ENCODE measurements around the gene STRIT1.

The STRIT1 gene

DNA sequence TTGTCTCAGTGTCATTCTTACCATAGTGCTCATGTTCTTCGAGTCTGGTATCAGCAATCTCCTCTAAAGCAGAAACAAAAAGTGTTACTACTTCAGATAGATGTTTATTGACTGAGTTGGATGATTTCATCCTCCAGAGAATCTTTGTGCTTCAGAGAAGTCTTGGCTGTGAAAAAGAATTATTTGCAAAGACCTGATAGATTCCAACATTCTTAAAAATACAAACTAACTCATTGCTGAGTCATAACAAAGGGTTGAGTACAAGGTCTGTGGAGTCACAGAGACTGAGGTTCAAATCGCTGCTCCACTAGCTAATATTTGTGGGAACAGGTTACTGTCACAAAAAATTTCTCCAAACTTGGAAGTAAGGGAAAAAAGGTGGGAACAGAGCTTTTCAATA is 9.0 kb upstream of the STRIT1 start:
- H3K4me3 ChIP-seq (ENCODE audit: low read depth in 1 of 5, low read length in 5 of 5) = no peak overlapping the region
- H3K9me3 ChIP-seq (ENCODE audit: control insufficient read depth in 5 of 5, low read length in 5 of 5) = peaks cover 0 to 2% (median 0%) of the 10 kb centered on the region in 5 donors
- no peak overlapping the region for H3K9ac ChIP-seq (ENCODE audit: low read length in 5 of 5)
- no peaks in the 10 kb centered on the region for H3K36me3 ChIP-seq (ENCODE audit: control insufficient read depth in 5 of 5, insufficient read depth in 5 of 5, low read length in 5 of 5)
- H3K27me3 ChIP-seq (ENCODE audit: control insufficient read depth in 5 of 5, insufficient read depth in 4 of 5, low read length in 5 of 5) = no peaks in the 10 kb centered on the region
- no peaks in the 10 kb centered on the region for H3K4me1 ChIP-seq (ENCODE audit: control insufficient read depth in 5 of 5, insufficient read depth in 5 of 5, low read length in 5 of 5)
- H3K27ac ChIP-seq (ENCODE audit: low read depth, low read length) = no peak overlapping the region

DNA sequence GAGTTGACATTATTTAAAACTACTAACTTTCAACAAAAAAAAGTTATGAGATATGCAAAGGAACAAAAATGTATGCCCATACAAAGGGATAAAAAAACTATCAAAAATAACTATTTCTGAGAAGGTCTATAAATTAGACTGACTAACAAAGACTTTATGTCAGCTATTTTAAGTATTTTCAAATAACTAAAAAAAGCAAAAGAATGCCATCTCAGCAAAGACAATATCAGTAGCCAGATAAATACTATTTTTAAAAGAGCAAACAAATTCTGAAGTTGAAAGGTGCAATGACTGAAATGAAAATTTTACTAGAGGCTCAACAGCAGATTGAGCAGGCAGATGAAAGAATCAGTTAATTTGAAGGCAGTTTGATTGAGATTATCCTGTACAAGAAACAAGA is 3.6 kb upstream of the STRIT1 start:
- Histone ChIP-seq H3K36me3 (ENCODE audit: control insufficient read depth in 5 of 5, insufficient read depth in 5 of 5, low read length in 5 of 5) (no peaks in the 10 kb centered on the region), H3K4me3 (ENCODE audit: low read depth in 1 of 5, low read length in 5 of 5) (no peak overlapping the region), H3K9ac (ENCODE audit: low read length in 5 of 5) (no peak overlapping the region), H3K4me1 (ENCODE audit: control insufficient read depth in 5 of 5, insufficient read depth in 5 of 5, low read length in 5 of 5) (peaks cover 0 to under 1% (median 0%) of the 10 kb centered on the region in 5 donors), H3K27me3 (ENCODE audit: control insufficient read depth in 5 of 5, insufficient read depth in 4 of 5, low read length in 5 of 5) (no peaks in the 10 kb centered on the region), H3K9me3 (ENCODE audit: control insufficient read depth in 5 of 5, low read length in 5 of 5) (peaks cover 0 to 10% (median 6%) of the 10 kb centered on the region in 5 donors), H3K27ac (ENCODE audit: low read depth, low read length) (no peak overlapping the region)

DNA sequence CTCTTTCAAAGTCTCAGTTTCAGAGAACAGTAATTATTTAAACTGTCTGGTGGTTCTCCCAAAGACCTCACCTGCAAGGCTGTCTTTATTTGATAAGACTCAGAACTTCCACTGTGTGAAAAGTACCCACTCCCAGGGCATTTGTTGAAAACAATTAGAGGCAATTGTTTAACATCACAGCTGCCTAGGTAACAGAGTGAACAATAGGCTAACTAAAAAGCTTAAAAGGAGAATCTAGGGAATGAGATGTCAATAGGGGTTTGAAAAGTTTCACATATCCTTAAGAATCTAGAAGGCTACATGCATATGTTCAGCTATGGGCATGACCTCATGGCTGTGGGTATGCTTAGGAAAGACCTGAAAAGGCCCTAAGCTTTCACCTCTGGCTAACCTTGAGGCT is 2.9 kb upstream of the STRIT1 start:
- H3K36me3 ChIP-seq (ENCODE audit: control insufficient read depth in 5 of 5, insufficient read depth in 5 of 5, low read length in 5 of 5) = no peaks in the 10 kb centered on the region
- no peaks in the 10 kb centered on the region for H3K27me3 ChIP-seq (ENCODE audit: control insufficient read depth in 5 of 5, insufficient read depth in 4 of 5, low read length in 5 of 5)
- H3K4me3 ChIP-seq (ENCODE audit: low read depth in 1 of 5, low read length in 5 of 5) = peak overlapping the region in 1 of 5 donors; percentile 22
- H3K4me1 ChIP-seq (ENCODE audit: control insufficient read depth in 5 of 5, insufficient read depth in 5 of 5, low read length in 5 of 5) = peaks cover 0 to 4% (median 0%) of the 10 kb centered on the region in 5 donors
- H3K9ac ChIP-seq (ENCODE audit: low read length in 5 of 5) = no peak overlapping the region
- no peak overlapping the region for H3K27ac ChIP-seq (ENCODE audit: low read depth, low read length)
- H3K9me3 ChIP-seq (ENCODE audit: control insufficient read depth in 5 of 5, low read length in 5 of 5) = peaks cover 0 to 10% (median 6%) of the 10 kb centered on the region in 5 donors

DNA sequence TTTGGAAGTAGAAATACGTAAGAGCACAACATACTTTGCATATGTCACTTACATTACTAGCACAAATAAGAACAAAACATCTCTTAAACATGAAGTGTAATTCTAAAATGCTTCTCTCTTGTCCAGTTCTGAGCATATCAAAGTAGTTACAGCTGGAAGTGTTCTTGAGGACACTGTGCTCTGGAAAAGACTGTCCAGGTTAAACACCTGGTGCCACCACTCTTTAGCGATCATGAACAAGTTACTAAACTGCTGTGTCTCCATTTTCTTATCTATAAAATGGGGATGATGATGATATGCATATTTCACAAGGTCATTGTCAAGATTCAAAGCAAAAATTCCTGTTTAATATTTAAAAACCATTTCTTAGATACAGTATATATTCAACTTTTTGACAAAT is 790 bp downstream of the STRIT1 start:
- Histone ChIP-seq H3K27me3 (ENCODE audit: control insufficient read depth in 5 of 5, insufficient read depth in 4 of 5, low read length in 5 of 5) (no peaks in the 10 kb centered on the region), H3K9me3 (ENCODE audit: control insufficient read depth in 5 of 5, low read length in 5 of 5) (peaks cover 0 to 10% (median 6%) of the 10 kb centered on the region in 5 donors), H3K36me3 (ENCODE audit: control insufficient read depth in 5 of 5, insufficient read depth in 5 of 5, low read length in 5 of 5) (no peaks in the 10 kb centered on the region), H3K9ac (ENCODE audit: low read length in 5 of 5) (no peak overlapping the region), H3K4me3 (ENCODE audit: low read depth in 1 of 5, low read length in 5 of 5) (no peak overlapping the region), H3K27ac (ENCODE audit: low read depth, low read length) (no peak overlapping the region), H3K4me1 (ENCODE audit: control insufficient read depth in 5 of 5, insufficient read depth in 5 of 5, low read length in 5 of 5) (peaks cover 0 to 4% (median 0%) of the 10 kb centered on the region in 5 donors)

DNA sequence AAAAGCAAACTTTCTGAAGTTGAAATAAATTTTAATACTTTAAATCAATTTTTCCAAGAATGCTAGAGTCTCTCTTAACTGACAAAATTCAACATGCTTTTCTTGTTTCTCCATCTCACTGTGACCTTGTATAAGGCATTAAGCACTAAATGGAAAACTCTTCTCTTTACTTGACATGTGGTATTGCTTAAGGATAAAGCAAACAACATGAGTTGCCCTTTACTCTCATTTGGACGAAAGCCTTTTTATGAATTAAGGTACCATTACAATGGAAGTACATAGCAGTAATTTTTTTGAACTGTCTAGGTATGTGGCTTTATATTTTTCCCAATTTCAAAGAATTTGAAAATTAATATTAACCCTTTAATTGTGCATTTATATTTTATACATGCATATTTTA is 1.4 kb downstream of the STRIT1 start:
- peaks cover 0 to 4% (median 0%) of the 10 kb centered on the region in 5 donors for H3K4me1 ChIP-seq (ENCODE audit: control insufficient read depth in 5 of 5, insufficient read depth in 5 of 5, low read length in 5 of 5)
- H3K4me3 ChIP-seq (ENCODE audit: low read depth in 1 of 5, low read length in 5 of 5) = no peak overlapping the region
- no peaks in the 10 kb centered on the region for H3K36me3 ChIP-seq (ENCODE audit: control insufficient read depth in 5 of 5, insufficient read depth in 5 of 5, low read length in 5 of 5)
- peaks cover 0 to 10% (median 6%) of the 10 kb centered on the region in 5 donors for H3K9me3 ChIP-seq (ENCODE audit: control insufficient read depth in 5 of 5, low read length in 5 of 5)
- no peak overlapping the region for H3K27ac ChIP-seq (ENCODE audit: low read depth, low read length)
- no peak overlapping the region for H3K9ac ChIP-seq (ENCODE audit: low read length in 5 of 5)
- H3K27me3 ChIP-seq (ENCODE audit: control insufficient read depth in 5 of 5, insufficient read depth in 4 of 5, low read length in 5 of 5) = no peaks in the 10 kb centered on the region

DNA sequence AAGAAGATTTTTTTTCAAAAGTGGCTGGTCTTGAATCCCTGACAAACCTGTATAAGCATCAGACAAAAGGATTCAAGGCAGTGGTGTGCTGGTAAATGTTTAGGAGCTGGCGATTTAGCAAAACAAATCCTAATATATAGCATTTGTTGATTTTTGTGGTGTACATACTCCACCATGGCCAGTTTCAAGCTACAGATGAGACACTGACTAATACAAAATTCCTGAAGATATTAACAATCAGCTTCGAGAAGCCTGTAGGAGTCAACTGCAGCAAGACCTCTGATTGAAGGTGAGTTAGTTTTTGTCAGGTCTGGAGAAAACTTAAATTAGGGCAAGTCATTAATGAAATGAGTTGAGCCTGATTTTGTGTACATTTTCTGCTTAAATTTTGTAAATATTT is 6.7 kb downstream of the STRIT1 start:
- Histone ChIP-seq H3K4me1 (ENCODE audit: control insufficient read depth in 5 of 5, insufficient read depth in 5 of 5, low read length in 5 of 5) (peaks cover 0 to 3% (median 0%) of the 10 kb centered on the region in 5 donors), H3K9ac (ENCODE audit: low read length in 5 of 5) (no peak overlapping the region), H3K27ac (ENCODE audit: low read depth, low read length) (no peak overlapping the region), H3K27me3 (ENCODE audit: control insufficient read depth in 5 of 5, insufficient read depth in 4 of 5, low read length in 5 of 5) (no peaks in the 10 kb centered on the region), H3K36me3 (ENCODE audit: control insufficient read depth in 5 of 5, insufficient read depth in 5 of 5, low read length in 5 of 5) (no peaks in the 10 kb centered on the region), H3K4me3 (ENCODE audit: low read depth in 1 of 5, low read length in 5 of 5) (no peak overlapping the region), H3K9me3 (ENCODE audit: control insufficient read depth in 5 of 5, low read length in 5 of 5) (no peaks in the 10 kb centered on the region)

DNA sequence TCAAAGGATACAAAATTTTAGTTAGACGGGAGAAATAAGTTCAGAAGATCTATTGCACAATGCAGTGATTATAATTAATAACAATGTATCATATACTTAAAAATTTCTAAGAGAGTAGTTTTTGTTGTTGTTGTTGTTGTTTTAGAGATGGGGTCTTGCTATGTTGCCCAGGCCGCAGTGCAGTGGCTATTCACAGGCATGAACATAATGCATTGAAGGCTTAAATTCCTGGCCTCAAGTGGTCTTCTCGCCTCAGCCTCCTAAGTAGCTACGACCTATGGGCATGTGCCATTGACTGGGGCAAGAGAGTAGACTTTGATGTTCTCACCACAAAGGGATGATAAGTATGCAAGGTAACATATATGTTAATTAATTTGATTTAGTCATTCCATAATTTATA is 7.5 kb downstream of the STRIT1 start:
- Histone ChIP-seq H3K9me3 (ENCODE audit: control insufficient read depth in 5 of 5, low read length in 5 of 5) (no peaks in the 10 kb centered on the region), H3K27ac (ENCODE audit: low read depth, low read length) (no peak overlapping the region), H3K27me3 (ENCODE audit: control insufficient read depth in 5 of 5, insufficient read depth in 4 of 5, low read length in 5 of 5) (no peaks in the 10 kb centered on the region), H3K4me3 (ENCODE audit: low read depth in 1 of 5, low read length in 5 of 5) (no peak overlapping the region), H3K4me1 (ENCODE audit: control insufficient read depth in 5 of 5, insufficient read depth in 5 of 5, low read length in 5 of 5) (peaks cover 0 to 4% (median 0%) of the 10 kb centered on the region in 5 donors), H3K9ac (ENCODE audit: low read length in 5 of 5) (no peak overlapping the region), H3K36me3 (ENCODE audit: control insufficient read depth in 5 of 5, insufficient read depth in 5 of 5, low read length in 5 of 5) (no peaks in the 10 kb centered on the region)

DNA sequence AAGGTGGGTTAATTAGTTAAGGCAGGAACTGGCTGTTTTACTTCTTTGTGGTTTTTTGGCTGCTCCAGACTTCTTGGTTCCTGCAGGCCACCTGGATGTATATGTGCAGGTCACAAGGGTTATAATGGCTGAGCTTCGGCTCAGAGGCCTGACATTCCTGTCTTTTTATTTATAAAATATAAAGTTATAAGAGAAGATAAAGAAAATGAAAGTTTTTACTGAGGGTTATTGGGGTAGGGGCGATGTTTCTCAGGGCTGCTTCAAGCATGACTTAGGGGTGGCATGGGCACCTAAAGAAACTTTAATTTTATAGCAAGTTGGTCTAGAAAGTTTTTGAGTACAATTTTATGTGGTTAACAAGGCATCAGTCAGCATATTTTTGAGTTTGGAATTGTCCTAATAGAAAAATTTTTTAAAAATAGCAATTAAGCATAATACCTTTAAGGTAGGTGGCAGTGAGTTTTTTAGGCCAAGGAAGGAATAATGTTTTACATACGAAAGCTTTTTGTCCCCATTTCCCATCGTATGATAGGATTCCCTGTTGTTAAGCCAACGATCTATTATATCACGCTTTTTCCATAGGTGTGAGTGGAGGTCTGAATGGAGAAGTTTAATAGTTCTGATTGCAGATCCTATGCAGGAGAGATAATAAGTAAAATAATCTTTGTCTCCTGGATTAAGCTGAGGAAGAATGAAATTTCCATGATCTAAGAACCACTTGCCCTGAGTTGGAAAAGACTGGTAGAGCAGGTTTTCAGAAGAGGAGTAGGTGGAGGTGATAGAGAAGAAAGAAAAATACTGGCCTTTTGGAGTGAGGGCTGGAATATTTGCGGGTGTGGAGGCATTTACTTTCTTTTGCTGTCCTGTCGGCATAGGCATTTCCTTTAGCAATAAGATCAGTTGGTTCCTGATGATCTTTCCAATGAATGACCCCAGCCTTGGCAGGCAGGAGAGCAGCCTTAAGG is 10.1 kb downstream of the STRIT1 start:
- Histone ChIP-seq H3K27ac (ENCODE audit: low read depth, low read length) (no peak overlapping the region), H3K4me3 (ENCODE audit: low read depth in 1 of 5, low read length in 5 of 5) (no peak overlapping the region)

DNA sequence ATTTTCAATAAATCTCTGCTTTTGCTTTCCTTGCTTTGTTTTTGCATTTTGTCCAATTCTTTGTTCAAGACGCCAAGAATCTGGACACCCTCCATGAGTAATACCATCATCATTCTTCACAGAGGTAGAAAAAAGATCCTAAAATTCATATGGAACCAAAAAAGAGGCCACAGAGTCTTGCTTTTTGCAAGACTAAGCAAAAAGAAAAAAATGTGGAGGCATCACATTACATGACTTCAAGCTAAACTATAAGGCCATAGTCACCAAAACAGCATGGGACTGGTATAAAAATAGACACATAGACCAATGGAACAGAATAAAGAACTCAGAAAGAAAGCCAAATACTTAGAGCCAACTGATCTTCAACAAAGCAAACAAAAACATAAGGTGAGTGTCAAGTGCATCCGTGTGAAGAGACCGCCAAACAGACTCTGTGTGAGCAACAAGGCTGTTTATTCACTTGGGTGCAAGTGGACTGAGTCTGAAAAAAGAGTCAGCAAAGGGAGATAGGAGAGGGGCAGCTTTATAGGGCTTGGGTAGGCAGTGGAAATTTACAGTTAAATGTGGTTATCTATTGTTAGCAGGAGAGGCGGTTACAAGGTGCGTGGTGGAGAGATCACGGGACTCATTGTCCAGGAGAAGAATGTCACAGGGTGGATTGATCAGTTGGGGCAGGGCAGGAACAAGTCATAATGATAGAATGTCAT is 10.9 kb downstream of the STRIT1 start:
- Histone ChIP-seq H3K4me3 (ENCODE audit: low read depth in 1 of 5, low read length in 5 of 5) (no peak overlapping the region), H3K9me3 (ENCODE audit: control insufficient read depth in 5 of 5, low read length in 5 of 5) (no peaks in the 10 kb centered on the region), H3K27me3 (ENCODE audit: control insufficient read depth in 5 of 5, insufficient read depth in 4 of 5, low read length in 5 of 5) (no peaks in the 10 kb centered on the region), H3K9ac (ENCODE audit: low read length in 5 of 5) (no peak overlapping the region), H3K4me1 (ENCODE audit: control insufficient read depth in 5 of 5, insufficient read depth in 5 of 5, low read length in 5 of 5) (peaks cover 0 to 4% (median 0%) of the 10 kb centered on the region in 5 donors), H3K36me3 (ENCODE audit: control insufficient read depth in 5 of 5, insufficient read depth in 5 of 5, low read length in 5 of 5) (no peaks in the 10 kb centered on the region), H3K27ac (ENCODE audit: low read depth, low read length) (no peak overlapping the region)

More for the DNA sequence above, 10.1 kb downstream of the STRIT1 start:
- no peaks in the 10 kb centered on the region for H3K9me3 ChIP-seq (ENCODE audit: control insufficient read depth in 5 of 5, low read length in 5 of 5)
- H3K36me3 ChIP-seq (ENCODE audit: control insufficient read depth in 5 of 5, insufficient read depth in 5 of 5, low read length in 5 of 5) = no peaks in the 10 kb centered on the region
- peaks cover 0 to 4% (median 0%) of the 10 kb centered on the region in 5 donors for H3K4me1 ChIP-seq (ENCODE audit: control insufficient read depth in 5 of 5, insufficient read depth in 5 of 5, low read length in 5 of 5)
- H3K9ac ChIP-seq (ENCODE audit: low read length in 5 of 5) = no peak overlapping the region
- no peaks in the 10 kb centered on the region for H3K27me3 ChIP-seq (ENCODE audit: control insufficient read depth in 5 of 5, insufficient read depth in 4 of 5, low read length in 5 of 5)

DNA sequence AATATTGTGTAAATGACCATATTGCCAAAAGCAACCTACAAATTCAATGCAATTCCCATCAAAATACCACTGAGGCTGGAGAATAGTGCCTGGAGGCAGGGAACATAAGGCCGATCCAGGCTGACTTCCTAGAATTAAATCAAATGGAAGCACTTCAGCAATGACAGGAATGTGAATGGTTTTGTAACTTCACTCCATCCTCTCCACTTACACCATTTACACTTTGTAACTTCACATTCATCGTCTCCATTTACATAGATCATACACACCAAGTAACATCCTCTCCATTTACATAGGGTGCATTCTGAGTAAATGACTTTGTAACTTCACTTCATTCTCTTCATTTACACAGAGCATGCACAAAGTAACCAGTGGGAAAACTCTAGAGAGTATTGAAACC is 11.6 kb downstream of the STRIT1 start:
- no peaks in the 10 kb centered on the region for H3K27me3 ChIP-seq (ENCODE audit: control insufficient read depth in 5 of 5, insufficient read depth in 4 of 5, low read length in 5 of 5)
- H3K4me3 ChIP-seq (ENCODE audit: low read depth in 1 of 5, low read length in 5 of 5) = no peak overlapping the region
- H3K9ac ChIP-seq (ENCODE audit: low read length in 5 of 5) = no peak overlapping the region
- H3K27ac ChIP-seq (ENCODE audit: low read depth, low read length) = no peak overlapping the region
- H3K36me3 ChIP-seq (ENCODE audit: control insufficient read depth in 5 of 5, insufficient read depth in 5 of 5, low read length in 5 of 5) = no peaks in the 10 kb centered on the region
- H3K4me1 ChIP-seq (ENCODE audit: control insufficient read depth in 5 of 5, insufficient read depth in 5 of 5, low read length in 5 of 5) = peaks cover 0 to 4% (median 0%) of the 10 kb centered on the region in 5 donors
- H3K9me3 ChIP-seq (ENCODE audit: control insufficient read depth in 5 of 5, low read length in 5 of 5) = no peaks in the 10 kb centered on the region
